T-helper 2 cell (primary cell): ENCODE measurements around the gene HIVEP3.
"Not testable (repeated sequence)": the region's sequence is repeated elsewhere in the genome, so short reads cannot be mapped to it uniquely, and the experiment has no call there.

Experiments
- DNase-seq, 5 experiments: peaks; one replicate each; pipeline versions ENCODE4 v3.0.0 to v3.0.0-alpha.2; 2012 to 2022

HIVEP3 gene

DNA sequence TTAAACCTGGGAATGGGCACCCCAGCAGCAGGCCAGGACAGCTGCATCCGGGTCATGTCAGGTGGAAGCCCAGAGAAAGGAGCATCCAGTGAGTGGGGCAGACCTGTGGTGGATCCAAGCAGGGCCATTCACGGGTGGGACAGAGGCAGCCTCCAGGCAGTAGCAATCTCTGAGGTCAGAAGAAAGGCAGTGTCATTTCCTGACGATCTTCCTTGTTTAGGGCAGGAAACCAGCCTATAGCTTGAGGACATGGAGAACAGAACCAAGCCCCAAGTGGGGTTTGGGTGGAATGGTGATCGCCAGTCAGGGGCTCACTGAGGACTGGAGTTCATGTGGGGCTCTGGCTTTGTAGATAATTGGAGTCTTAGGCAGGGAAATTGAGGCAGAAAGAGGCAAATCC lies 209.4 kb downstream of the HIVEP3 start:
- DNase-seq = no peak

DNA sequence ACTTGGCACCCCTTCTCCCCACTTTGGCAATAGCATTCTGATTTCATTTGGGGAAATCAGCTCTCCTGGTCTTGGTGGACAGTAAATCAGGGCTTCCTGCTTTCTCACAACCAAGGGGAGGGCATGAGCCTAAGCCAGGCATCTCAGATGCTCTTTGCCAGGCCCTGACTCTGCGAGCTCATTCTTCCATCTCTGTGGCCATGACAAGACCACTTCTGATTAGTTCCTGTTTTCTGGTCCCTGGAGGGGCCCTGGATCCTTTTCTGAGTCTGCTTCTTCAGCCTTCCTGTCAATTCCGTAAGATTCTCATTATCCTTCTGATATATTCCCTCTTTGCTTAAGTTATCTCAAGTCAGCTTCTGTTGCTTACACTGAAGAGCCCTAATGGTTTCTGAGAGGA lies 210.4 kb downstream of the HIVEP3 start:
- DNase-seq = no peak

DNA sequence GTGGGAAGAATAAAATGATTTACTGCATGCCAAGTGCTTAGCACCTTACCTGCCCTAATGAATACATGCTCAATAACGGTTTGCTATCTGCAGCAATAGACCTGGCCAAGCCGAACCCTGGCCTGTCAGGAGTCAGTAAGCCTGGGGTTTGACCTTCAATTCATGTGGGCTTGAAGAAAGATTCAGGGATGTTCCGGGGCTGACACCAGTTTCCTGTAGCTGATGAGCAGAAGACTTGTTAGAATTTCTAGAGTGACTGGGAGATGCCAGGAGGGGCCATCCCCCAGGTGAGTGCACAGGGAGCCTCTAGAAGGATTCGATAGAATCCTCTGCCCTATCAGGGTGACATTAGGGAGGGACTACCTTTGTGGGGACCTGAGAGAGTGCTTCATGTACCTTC lies 210.9 kb downstream of the HIVEP3 start:
- no peak for DNase-seq

DNA sequence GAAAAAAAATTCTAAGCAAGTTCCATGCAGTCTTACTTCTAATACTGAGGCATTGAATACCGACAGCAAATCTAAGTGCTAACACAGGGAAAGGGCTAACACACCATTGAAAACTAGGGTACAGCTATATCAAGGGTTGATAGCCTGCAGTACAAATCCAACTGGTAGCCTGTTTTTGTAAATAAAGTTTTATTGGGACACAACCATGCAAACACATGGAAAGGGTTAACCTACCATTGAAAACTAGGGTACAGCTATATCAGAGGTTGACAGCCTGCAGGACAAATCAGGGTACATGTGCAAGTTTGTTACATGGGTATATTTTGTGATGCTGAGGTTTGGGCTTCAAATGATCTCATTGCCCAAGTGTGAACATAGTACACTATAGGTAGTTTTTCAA lies 212.9 kb downstream of the HIVEP3 start:
- DNase-seq = no peak

DNA sequence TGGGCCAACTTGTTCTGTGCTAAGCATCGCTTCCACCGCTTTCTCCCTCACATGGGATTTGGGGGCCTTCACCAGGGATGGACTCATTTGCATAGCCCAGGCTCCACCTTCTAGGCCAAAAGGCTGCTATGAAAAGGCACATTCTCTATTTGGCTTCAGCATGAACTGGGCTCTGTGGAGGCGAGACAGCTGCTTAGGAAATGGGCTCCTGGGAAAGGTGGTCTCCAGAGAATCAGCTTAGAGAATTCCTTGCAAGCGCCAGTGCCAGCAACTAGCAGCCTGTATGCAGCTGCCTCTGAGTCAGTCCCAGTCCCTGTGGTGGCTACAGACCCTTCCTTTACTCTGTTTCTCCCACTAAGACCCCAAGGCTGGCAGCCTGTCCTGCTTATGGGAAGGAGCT lies 214.5 kb downstream of the HIVEP3 start:
- DNase-seq = no peak

DNA sequence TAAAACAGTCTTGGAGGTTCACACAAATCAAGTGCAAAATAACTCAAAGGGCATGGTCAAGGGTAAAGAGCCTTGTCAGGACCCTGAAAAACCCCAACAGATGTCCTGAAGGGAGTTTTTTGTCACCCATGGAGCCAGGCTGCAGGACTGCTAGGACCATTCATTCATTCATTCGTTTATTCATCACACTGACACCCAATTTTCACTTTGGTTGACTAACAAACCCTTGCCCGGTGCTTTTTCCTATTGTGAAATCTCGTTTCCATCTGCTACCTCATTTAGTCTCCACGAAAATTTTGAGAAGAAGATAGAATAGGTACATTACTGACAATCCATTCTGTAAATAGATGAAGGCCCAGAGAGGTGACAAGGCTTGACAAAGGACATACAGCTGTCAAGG lies 216.0 kb downstream of the HIVEP3 start:
- no peak for DNase-seq

DNA sequence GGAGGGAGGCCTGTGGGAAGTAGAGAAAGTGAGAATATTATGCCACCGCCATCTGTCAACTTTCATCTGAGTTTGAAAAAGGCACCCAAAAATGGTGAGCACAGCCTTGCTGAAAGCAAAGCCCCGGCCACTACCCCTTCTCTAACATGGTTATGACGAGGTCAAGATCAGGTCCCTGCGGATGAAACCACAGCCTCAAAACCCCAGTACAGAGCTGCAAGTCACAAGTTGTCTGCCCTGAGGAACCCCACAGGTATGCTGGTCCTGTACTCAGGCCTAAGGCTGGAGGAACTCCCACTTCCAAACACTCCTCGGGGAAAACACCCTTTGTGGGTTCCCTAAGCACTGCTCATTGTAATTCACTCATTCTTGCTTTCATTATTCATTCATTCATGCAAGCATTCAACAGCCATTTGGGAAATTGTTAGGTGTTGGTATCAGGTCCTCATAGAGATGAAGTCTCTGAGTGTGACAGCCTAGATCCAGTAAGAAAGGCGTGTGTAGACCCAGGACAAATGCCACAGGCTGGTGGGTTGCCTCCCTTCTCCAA lies 217.7 kb downstream of the HIVEP3 start:
- no peak for DNase-seq

DNA sequence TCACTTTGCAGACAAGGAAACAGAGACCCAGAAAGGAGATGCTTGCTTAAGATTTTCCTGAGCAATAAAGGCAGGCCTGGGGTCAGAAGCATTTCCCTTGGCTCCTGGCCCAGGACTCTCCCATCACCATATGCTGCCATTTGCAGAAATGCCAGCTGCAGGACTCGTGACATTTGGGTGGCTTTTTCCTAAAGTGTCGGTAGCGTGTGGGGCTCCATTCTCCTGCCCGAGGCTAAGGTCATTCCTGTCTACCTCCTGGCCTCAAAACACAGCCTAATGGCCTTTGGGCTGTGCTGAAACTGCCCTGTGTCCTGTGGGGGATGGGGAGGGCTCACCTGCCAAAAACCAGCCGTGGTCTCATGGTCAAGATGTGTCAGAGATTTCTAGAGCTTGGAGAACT lies 218.1 kb downstream of the HIVEP3 start:
- no peak for DNase-seq

DNA sequence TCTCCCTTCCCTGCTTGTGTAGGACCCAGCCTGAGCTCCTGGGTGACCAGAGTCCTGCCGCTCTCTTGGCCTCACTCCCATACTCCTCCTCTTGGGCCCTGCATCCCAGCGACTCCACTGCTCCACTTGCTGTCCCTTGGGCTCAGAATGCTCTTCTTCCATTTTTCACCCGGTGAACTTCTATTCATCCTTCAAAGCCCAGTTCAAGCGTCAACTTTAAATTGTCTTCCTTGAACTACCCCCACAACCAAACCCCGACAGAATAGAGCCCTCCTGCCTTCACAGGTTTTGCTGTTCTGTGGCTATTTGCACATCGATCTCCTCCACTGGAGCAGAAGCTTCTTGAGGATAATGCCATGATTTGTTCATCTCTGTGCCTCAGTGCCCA lies 218.9 kb downstream of the HIVEP3 start:
- DNase-seq = no peak

DNA sequence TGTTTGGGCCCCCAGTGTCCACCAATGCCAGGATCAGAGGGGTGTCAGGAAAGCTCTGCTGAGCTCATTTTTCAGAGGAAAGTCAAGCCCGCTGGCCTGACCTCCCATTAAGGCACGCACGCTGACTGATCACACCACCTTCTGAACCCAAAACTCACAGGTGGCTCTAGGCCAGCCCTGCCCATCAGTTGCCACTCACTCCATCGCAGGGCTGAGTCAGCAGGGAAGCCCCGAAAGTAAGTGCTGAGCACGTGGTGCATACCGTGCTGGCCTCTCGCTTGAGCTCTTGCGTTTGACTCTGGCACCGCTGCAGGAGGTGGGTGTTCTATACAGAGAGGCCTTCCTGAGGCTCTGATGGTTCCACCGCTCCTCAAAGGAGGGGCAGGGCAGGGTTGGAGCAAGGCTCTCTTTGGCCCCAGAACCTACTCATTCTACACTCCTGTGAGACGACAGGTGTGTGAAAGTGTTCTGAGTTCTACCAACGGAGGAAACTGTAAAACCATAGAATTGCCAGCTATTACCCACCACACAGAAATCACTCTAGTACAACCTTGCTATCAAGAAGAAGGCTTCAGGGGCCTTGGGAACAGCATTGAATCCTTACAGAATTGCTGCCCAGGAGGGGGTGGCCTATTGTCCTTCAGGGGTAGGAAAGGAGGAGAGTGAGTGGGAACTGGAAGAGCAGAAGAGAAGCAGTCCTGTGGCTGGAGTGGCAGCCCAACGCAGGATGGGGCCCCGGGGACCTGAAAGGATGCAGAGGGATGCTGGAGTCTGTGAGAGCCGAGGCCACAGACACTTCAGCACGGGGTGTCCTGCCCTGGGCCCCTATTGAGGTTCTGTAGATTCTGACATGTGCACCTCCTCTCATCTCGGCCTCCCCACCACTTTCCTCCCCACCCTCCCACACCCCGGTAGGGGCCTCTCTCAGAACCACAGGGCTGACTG lies 219.5 kb downstream of the HIVEP3 start:
- DNase-seq = peak in 1 of 5 experiments; percentile 40

DNA sequence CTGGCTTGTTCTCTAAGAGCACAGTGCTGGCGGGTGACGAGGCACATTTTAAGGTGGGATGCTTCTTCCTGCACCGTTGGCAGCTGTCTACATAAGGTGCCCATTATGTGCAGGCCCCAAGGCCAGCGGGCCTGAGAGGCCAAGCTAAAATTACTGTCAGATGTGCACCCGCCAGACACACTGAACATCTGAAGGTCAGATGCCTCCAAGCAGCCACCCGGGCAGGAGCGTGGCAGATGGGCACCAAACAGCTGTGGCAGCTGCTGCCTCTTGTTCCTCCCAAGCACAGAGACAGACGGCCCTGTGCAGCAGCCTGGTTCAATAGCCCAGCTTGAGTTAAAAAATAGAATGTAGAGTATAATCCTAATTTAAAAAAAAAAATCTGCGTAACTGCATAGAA lies 222.3 kb downstream of the HIVEP3 start:
- DNase-seq = no peak

DNA sequence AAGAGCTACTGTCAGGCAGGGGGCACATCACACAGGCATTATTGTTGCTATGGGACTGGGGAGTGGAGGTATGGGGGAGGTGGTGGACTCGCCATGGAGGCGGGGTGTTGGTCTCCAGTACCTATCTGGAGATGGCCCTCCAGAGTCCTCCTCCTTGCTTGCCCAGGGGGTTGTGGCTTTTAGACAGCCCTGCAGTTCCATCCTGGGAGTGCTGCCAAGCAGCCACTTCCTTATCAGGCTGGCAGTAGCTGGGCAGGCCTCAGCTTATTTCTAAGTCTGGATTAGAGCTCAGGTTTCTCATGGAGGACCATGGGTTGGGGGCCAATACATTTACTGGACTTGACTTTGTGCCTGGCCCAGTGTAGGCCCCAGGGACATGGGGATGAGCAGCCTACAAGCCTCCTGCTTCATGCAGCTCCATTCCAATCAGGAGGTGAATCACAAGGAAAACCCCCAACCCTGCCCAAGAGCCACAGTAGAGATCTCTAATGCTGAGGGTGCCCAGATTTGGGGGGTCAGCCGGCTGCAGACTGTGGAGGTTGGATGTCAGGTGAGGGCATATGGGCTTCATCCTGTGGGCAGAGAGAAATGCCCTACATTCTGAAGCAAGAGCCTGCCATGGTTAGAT lies 223.5 kb downstream of the HIVEP3 start:
- DNase-seq = no peak

DNA sequence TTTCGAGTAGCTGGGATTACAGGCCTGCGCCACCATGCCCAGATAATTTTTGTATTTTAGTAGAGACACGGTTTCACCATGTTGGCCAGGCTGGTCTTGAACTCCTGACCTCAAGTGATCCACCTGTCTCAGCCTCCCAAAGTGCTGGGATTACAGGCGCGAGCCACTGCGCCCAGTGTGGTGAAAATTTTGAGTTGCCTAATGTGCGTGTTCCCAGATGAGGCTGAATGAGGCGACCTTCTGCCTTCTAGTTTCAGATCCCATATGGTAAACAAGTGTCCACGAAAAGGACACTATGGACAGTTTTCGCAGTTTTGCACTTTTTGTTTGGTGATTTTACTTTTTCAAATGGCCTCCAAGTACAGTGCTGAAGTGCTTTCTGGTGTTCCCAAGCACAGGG lies 226.8 kb downstream of the HIVEP3 start:
- not testable (repeated sequence) for DNase-seq

DNA sequence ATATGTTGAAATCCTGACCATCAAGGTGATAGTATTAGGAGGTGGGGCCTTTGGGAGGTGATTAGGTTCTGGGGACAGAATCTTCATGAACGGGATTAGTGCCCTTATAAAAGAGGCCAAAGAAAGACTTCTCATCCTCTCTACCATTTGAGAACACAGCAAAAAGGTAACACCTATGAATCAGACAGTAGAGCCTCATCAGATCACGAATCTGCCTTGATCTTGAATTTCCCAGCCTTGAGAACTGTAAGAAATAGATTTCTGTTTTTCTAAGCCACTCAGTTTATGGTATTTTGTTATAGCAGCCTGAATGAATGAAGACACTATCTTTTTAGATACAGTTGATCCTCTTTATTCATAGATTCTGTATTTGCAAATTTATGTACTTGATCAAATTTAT lies 227.3 kb downstream of the HIVEP3 start:
- no peak for DNase-seq

DNA sequence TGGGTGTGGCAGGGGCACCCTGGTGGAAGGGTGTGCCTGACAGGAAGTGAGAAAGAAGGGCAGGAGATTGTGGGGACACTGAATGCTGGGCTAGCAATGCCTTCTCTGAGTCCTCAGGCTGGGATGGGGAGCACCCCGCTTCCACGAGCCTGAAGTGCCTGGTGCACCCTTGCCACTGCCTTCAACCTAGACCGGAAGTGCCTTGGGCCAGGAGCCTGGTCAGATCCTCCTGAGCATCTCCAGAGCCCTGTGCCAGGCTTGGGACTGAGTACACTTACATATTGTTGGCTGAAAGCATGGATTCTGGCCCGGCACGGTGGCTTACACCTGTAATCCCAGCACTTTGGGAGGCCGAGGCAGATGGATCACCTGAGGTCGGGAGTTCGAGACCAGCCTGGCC lies 228.4 kb downstream of the HIVEP3 start:
- DNase-seq = no peak

DNA sequence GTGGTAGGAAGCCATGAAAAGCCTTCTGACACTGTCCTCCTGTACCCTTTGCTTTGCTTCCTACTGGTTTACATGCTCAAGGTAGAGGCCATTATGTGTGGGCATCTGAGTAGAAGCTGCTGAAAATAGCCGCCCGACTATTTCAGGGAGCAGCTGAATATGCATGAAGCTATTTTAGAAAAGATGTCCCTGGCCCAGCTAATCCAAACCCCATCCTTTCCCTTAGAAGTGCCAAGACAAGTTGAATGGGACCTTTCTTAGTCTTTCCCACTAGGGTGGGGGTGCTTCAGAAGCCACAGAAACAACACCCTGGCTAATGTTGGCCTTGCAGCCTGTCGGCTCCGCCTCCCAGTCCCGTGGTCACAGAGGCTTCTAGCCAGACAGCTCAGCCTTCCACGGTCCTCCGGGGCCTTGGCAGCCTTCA lies 229.2 kb downstream of the HIVEP3 start:
- no peak for DNase-seq

DNA sequence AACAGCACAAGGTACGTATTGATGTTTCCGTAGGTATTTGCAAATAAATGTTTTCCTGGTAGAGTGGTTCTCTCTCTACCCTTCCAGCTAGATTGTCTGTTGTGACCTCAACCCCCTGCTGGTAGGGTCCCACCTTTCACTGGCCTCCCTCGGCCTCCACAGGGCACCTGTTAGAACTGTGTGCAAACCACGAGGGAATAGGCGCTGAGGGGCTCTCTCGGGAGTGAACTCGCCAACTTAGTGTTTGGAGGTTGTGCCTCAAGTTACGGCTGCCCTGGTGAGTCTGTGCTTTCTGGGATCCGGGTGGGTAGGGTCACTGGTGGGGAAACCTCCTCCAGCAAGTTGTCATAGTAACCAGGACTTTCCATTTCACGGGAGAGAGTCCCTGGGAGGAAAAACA lies 229.6 kb downstream of the HIVEP3 start:
- DNase-seq = no peak

DNA sequence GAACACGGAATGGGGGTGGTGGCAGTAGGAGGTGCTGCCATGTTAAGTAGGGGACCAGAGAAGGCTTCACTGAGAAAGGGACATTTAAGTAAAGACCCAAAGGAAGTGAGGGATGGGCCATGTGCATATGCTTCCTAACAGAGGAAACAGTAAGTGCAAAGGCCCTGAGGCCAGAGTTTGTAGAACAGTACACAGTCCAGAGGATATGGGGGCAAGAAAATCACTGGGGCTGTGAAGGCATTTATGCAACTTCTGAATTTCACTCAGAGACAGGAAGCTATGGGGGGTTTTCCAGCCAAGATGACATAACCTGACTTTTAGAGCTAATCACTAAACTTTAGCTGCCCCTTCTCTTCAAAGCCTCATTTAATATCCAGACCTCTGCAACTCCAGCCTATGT lies 231.7 kb downstream of the HIVEP3 start:
- no peak for DNase-seq

DNA sequence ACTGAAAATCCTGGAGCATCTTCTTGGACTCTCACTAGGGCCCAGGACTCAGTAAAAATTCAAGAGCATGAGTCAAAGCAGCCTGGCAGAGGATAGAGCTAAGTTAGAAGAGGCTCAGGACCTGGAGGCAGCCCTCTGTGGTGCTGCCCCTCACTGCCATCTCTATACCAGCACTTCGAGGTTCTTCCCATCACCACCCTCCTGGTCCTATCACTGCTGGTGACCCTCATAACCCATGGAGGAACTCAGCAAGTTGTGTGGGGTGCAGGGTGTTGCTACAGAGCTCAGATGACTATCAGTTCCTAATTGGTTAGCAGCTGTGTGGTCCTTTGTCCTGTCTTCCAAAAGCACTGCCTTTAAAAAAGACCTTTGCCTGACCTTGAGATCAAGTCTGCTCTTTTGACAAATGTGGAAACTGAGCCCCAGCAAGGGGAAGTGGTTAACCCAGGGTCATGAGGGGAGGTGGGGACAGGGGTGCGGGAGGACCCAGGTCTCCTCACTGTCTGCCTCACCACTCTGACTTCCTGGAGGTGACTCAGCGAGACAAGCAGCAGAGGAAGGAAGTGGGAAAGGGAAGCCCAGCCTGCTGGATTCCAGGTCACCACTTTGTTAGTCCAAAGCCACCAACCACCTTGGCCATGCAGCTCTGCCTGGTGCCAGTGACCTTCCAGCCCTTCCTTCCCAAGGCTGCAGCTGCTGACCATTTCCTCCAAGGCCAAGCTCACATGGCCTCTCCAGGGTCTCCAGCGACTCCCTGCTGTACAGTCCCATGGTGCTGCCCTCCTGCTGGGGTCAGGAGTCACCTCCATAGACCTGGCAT lies 234.8 kb downstream of the HIVEP3 start:
- peak in 1 of 5 experiments; percentile 82 for DNase-seq

DNA sequence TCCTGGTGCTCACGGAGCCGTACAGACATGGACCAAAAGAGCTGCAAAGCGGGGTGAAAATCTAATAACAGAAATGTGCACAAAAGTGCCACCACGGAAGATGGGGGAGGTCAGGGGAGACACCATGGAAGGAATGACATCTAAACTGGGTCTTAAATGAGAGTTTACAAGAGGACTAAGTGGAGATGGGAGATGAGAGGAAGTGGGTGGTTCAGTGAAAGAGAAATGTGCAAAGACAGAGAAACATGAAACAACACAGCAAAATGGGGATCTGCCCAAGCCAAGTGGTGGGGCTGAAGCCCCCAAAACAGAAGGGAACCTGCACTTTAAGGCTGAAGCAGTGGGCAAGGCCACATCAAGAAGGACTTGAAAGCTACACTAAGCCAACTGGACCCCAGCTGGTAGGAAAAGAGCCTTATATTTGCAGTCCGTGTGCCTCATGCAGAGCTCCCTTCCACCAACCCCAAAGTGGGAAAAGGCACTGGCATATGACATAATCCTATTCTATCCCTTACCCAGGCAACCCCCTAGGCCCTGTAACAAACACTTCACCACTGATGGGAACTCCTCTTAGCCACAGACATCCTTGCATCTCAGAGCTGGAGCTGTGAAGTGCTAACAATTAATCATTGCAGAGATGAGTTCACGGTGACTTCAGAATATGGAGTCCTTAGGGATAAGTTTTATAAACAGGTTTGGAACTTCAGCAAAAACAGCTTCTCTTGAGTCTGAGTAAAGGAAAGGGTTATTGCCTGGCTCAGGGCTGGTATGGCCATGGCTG lies 235.7 kb downstream of the HIVEP3 start:
- DNase-seq = peak in 1 of 5 experiments; percentile 57

DNA sequence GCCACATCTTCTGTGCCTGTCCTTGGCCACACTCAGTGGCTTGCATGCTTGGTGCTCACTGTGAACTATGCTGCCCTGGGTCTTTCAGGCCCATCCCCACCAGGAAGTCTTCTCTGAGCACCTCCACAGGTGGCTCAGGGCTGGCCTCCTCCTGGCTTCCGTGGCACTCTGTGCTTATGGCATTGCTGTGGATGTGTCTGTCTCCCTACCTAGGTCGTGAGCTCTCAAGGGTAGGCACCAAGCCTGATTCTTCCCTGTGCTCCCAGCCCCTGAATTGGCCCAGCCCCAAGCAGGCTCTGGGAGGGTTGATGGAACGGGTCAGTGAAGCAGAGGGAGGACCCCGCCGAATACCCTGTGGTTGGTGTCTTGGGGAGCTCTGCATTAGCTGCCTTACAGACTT lies 236.6 kb downstream of the HIVEP3 start:
- no peak for DNase-seq
